ENCODE measurements around the gene CFAP74.

GRCh38 chr1:2041305-2041704 lies 37.7 kb upstream of the CFAP74 start:
- no peak for TF ChIP-seq RCOR1 (IDR thresholded peaks at IDR 0.05; ENCODE audit: insufficient replicate concordance, low read length)
- no peak for TF ChIP-seq CTCF (conservative IDR thresholded peaks at IDR 0.05; ENCODE audit: low read depth, low read length)
- no peak for TF ChIP-seq RAD21 (IDR thresholded peaks at IDR 0.05; ENCODE audit: low read length)
- no peak for TF ChIP-seq ELK1 (IDR thresholded peaks at IDR 0.05; ENCODE audit: borderline replicate concordance, low read depth, low read length)
- TF ChIP-seq MXI1 (IDR thresholded peaks at IDR 0.05; ENCODE audit: borderline replicate concordance, low read depth, low read length) = no peak
